ENCODE results near the gene RAE1. TPM values are rescaled to one million over a fixed set of nuclear protein-coding genes. Genes with fewer than 3 reads are reported as not detected.
A peak's percentile ranks its signal among the peaks of the same experiment; 100 is the strongest.

Gene RAE1
- total RNA-seq, 1 donor from 2014 or later: 14.9 TPM

- Histone ChIP-seq H3K4me3 (no peak overlapping the region), H3K9me3 (no peaks in the 10 kb centered on the region), H3K4me1 (no peaks in the 10 kb centered on the region), H3K27me3 (peaks cover 25% of the 10 kb centered on the region), H3K36me3 (no peaks in the 10 kb centered on the region), H3K27ac (no peak overlapping the region)
- no peak for TF ChIP-seq CTCF (IDR thresholded peaks at IDR 0.05)
- intact Hi-C loops (cut with DNase I): no loop called here
- no peak for DNase-seq
- no peak for ATAC-seq
These were observed 23.2 kb upstream of the RAE1 start for GRCh38 chr20:57327820-57328219.

GRCh38 chr20:57329608-57330221 is 21.3 kb upstream of the RAE1 start, which contains the start of gene SPO11:
Gene SPO11, plus strand, starts transcription at chr20:57329803. Its CDS starts 65 bp downstream, at chr20:57329868.
- peak; percentile 20 for ATAC-seq
- H3K36me3 ChIP-seq: no peaks in the 10 kb centered on the region
- peak; percentile 11 for TF ChIP-seq CTCF (IDR thresholded peaks at IDR 0.05)
- no peaks in the 10 kb centered on the region for H3K4me1 ChIP-seq
- peaks cover 28% of the 10 kb centered on the region for H3K27me3 ChIP-seq
- H3K27ac ChIP-seq: no peak within 1 kb of the TSS
- DNase-seq: no peak
- no peak within 1 kb of the TSS for H3K4me3 ChIP-seq
- no peaks in the 10 kb centered on the region for H3K9me3 ChIP-seq
- intact Hi-C loops (cut with DNase I): no loop called here

GRCh38 chr20:57330998-57331397 is 20.1 kb upstream of the RAE1 start:
- no peaks in the 10 kb centered on the region for H3K4me1 ChIP-seq
- no peak for DNase-seq
- no peak overlapping the region for H3K27ac ChIP-seq
- intact Hi-C loops (cut with DNase I): no loop called here
- H3K27me3 ChIP-seq: peaks cover 33% of the 10 kb centered on the region
- H3K36me3 ChIP-seq: no peaks in the 10 kb centered on the region
- no peak for TF ChIP-seq CTCF (IDR thresholded peaks at IDR 0.05)
- ATAC-seq: no peak
- no peaks in the 10 kb centered on the region for H3K9me3 ChIP-seq
- no peak overlapping the region for H3K4me3 ChIP-seq

GRCh38 chr20:57332105-57333089 is 18.7 kb upstream of the RAE1 start:
- ATAC-seq: no peak
- Histone ChIP-seq H3K4me1 (no peaks in the 10 kb centered on the region), H3K27me3 (peaks cover 38% of the 10 kb centered on the region), H3K9me3 (no peaks in the 10 kb centered on the region), H3K36me3 (no peaks in the 10 kb centered on the region), H3K4me3 (no peak overlapping the region), H3K27ac (no peak overlapping the region)
- intact Hi-C loops (cut with DNase I): no loop called here
- TF ChIP-seq CTCF (IDR thresholded peaks at IDR 0.05): no peak
- no peak for DNase-seq

GRCh38 chr20:57335392-57335791 is 15.7 kb upstream of the RAE1 start:
- Histone ChIP-seq H3K9me3 (no peaks in the 10 kb centered on the region), H3K27me3 (peaks cover 33% of the 10 kb centered on the region), H3K36me3 (no peaks in the 10 kb centered on the region), H3K4me1 (no peaks in the 10 kb centered on the region), H3K27ac (no peak overlapping the region), H3K4me3 (no peak overlapping the region)
- DNase-seq: no peak
- TF ChIP-seq CTCF (IDR thresholded peaks at IDR 0.05): no peak
- no peak for ATAC-seq
- intact Hi-C loops (cut with DNase I): no loop called here
